ENCODE measurements around the gene ARFGEF2.

Gene ARFGEF2

GRCh38 chr20:49001741-49002140 lies 80.2 kb downstream of the ARFGEF2 start:
- TF ChIP-seq CREB1 (IDR thresholded peaks at IDR 0.05; ENCODE audit: low read depth) (no peak), EGR1 (IDR thresholded peaks at IDR 0.05) (no peak), FOXM1 (IDR thresholded peaks at IDR 0.05; ENCODE audit: borderline replicate concordance, low read depth) (no peak), NFIC (IDR thresholded peaks at IDR 0.05) (no peak), REST (IDR thresholded peaks at IDR 0.05; ENCODE audit: low read depth) (no peak), EP300 (IDR thresholded peaks at IDR 0.05; ENCODE audit: borderline replicate concordance) (no peak), YY1 (IDR thresholded peaks at IDR 0.05; ENCODE audit: low read depth) (no peak), TAF1 (IDR thresholded peaks at IDR 0.05; ENCODE audit: low read depth) (no peak), CEBPB (IDR thresholded peaks at IDR 0.05) (no peak), TEAD4 (IDR thresholded peaks at IDR 0.05) (no peak), RAD21 (IDR thresholded peaks at IDR 0.05; ENCODE audit: low read depth) (no peak), ZBTB7A (IDR thresholded peaks at IDR 0.05; ENCODE audit: low read depth) (no peak), MAX (IDR thresholded peaks at IDR 0.05) (no peak), TCF12 (IDR thresholded peaks at IDR 0.05; ENCODE audit: low read depth) (no peak)
- TF ChIP-seq, protein P1, sequence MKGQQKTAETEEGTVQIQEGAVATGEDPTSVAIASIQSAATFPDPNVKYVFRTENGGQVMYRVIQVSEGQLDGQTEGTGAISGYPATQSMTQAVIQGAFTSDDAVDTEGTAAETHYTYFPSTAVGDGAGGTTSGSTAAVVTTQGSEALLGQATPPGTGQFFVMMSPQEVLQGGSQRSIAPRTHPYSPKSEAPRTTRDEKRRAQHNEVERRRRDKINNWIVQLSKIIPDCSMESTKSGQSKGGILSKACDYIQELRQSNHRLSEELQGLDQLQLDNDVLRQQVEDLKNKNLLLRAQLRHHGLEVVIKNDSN (IDR thresholded peaks at IDR 0.05) = no peak

- TF ChIP-seq REST (IDR thresholded peaks at IDR 0.05; ENCODE audit: low read depth) (no peak), ZBTB7A (IDR thresholded peaks at IDR 0.05; ENCODE audit: low read depth) (no peak), NFIC (IDR thresholded peaks at IDR 0.05) (no peak), MAX (IDR thresholded peaks at IDR 0.05) (no peak), TEAD4 (IDR thresholded peaks at IDR 0.05) (no peak), YY1 (IDR thresholded peaks at IDR 0.05; ENCODE audit: low read depth) (no peak), TAF1 (IDR thresholded peaks at IDR 0.05; ENCODE audit: low read depth) (no peak), CEBPB (IDR thresholded peaks at IDR 0.05) (no peak), EP300 (IDR thresholded peaks at IDR 0.05; ENCODE audit: borderline replicate concordance) (no peak), TCF12 (IDR thresholded peaks at IDR 0.05; ENCODE audit: low read depth) (no peak), RAD21 (IDR thresholded peaks at IDR 0.05; ENCODE audit: low read depth) (no peak), FOXM1 (IDR thresholded peaks at IDR 0.05; ENCODE audit: borderline replicate concordance, low read depth) (no peak), EGR1 (IDR thresholded peaks at IDR 0.05) (no peak), CREB1 (IDR thresholded peaks at IDR 0.05; ENCODE audit: low read depth) (no peak)
- TF ChIP-seq, protein P1 (IDR thresholded peaks at IDR 0.05) = no peak
These were observed 85.0 kb downstream of the ARFGEF2 start for GRCh38 chr20:49006446-49006980.

DNA sequence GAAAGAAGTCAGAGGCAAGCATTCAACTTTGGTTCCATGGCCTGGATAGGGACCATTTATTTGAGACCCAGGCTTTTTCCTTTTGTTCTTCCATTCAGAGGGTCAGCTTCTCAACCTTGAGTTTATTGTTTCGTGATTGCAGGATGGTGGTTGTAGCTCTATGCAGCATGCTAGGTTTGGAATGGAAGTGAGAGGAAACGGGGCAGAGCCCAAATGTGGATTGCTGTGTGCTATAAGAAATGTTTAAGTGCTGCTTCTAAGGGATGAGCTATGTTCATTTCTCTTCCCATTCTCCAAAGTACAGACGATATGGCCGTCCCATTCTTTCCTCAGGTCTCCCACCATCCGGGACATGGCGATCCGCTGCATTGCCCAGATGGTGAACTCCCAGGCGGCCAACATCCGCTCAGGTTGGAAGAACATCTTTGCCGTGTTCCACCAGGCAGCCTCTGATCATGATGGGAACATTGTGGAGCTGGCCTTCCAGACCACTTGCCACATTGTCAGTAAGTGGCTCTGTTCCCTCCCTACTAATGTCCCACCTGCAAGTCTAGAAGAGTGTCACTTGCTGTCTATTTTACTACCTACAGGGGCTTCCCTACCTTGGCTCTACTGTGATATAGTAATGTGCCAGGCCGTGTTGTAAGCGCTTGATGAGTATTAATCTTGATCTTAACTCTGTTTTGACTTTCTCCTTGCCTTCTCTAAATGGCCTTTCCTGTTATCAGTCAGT lies 88.6 kb downstream of the ARFGEF2 start:
- TF ChIP-seq FOXM1 (IDR thresholded peaks at IDR 0.05; ENCODE audit: borderline replicate concordance, low read depth) (no peak), CREB1 (IDR thresholded peaks at IDR 0.05; ENCODE audit: low read depth) (no peak), REST (IDR thresholded peaks at IDR 0.05; ENCODE audit: low read depth) (no peak)

DNA sequence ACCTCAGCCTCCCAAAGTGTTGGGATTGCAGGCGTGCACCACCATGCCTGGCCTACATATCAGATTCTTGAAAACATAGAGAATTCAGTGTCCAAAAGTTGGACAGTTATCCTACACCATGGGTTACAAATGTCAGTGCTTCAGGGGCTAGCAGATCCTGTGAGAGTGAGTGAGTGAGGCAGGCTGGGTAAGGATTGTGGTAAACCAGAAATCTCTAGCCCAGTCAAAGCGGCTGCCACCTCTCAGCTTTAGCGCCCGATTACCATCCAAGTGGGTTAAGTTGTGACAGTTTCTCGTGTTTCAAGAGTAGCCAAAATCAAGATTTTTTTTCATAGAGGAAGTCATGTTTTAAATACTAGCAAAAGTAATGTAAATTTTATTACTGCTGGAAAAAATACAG lies 102.7 kb downstream of the ARFGEF2 start:
- TF ChIP-seq, protein P1 (IDR thresholded peaks at IDR 0.05) = no peak
- TF ChIP-seq TEAD4 (IDR thresholded peaks at IDR 0.05) (no peak), NFIC (IDR thresholded peaks at IDR 0.05) (no peak), ZBTB7A (IDR thresholded peaks at IDR 0.05; ENCODE audit: low read depth) (no peak), REST (IDR thresholded peaks at IDR 0.05; ENCODE audit: low read depth) (no peak), YY1 (IDR thresholded peaks at IDR 0.05; ENCODE audit: low read depth) (no peak), CEBPB (IDR thresholded peaks at IDR 0.05) (no peak), MAX (IDR thresholded peaks at IDR 0.05) (no peak), EGR1 (IDR thresholded peaks at IDR 0.05) (no peak)
